ENCODE results near the gene DNMBP.

The DNMBP gene

DNA sequence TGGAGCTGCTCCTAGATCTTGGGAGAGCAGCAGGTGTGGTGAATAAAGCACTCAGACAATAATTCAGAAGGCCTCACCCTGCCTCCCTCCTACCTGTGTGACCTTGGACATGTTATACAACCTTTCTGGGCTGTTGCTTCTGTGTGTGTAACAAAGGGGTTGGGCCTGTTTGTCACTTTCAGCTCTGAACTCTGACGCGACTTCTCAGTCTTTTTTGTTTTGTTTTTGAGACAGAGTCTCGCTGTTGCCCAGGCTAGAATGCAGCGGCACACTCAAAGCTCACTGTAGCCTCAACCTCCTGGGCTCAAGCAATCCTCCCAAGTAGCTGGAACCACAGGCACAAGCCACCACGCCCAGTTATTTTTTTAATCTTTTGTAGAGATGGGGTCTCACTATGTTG, 89.3 kb downstream of the DNMBP start:
- Histone ChIP-seq H3K4me2 (ENCODE audit: low read length, poor library complexity, severe bottlenecking) (no peak overlapping the region), H3K4ac (ENCODE audit: low read depth in 1 of 2, low read length in 2 of 2) (peak overlapping the region in 1 of 2 experiments; percentile 58), H2BK15ac (ENCODE audit: low read depth, poor library complexity, severe bottlenecking) (no peak overlapping the region), H2AFZ (ENCODE audit: low read depth, low read length) (no peak overlapping the region), H3K4me1 (ENCODE audit: control insufficient read depth, insufficient read depth, low read depth, low read length) (peaks cover 10% of the 10 kb centered on the region), H3K36me3 (ENCODE audit: control insufficient read depth in 1 of 2, insufficient read depth in 2 of 2, low read depth in 1 of 2, low read length in 2 of 2) (peaks cover 5 to 42% of the 10 kb centered on the region in 2 experiments), H3K23ac (ENCODE audit: low read length in 2 of 2) (no peak overlapping the region), H3K14ac (ENCODE audit: low read length in 2 of 2) (peak overlapping the region in 1 of 2 experiments; percentile 28), H3K79me1 (replicated peaks; ENCODE audit: low read length, poor library complexity, severe bottlenecking) (peaks cover 19% of the 10 kb centered on the region), H3K9ac (ENCODE audit: low read length) (no peak overlapping the region), H2AK5ac (ENCODE audit: low read length, severe bottlenecking) (peak overlapping the region; percentile 95), H3K27me3 (ENCODE audit: control insufficient read depth in 1 of 2, insufficient read depth in 1 of 2, low read length in 2 of 2) (no peaks in the 10 kb centered on the region), H2BK5ac (ENCODE audit: low read depth, low read length, poor library complexity, severe bottlenecking) (no peak overlapping the region), H2BK120ac (ENCODE audit: low read depth, low read length) (no peak overlapping the region), H4K8ac (ENCODE audit: low read length) (no peak overlapping the region), H3K27ac (ENCODE audit: low read length, poor library complexity, severe bottlenecking) (no peak overlapping the region), H4K91ac (ENCODE audit: low read length) (peak overlapping the region; percentile 9), H3K4me3 (ENCODE audit: insufficient read depth in 1 of 2, low read depth in 1 of 2, low read length in 2 of 2) (no peak overlapping the region), H3K18ac (ENCODE audit: low read depth in 1 of 2, low read length in 2 of 2) (peak overlapping the region in 1 of 2 experiments; percentile 52), H2BK12ac (ENCODE audit: low read length in 2 of 2) (no peak overlapping the region), H3K9me3 (ENCODE audit: control insufficient read depth, low read length) (no peaks in the 10 kb centered on the region)
- DNase-seq, result no peak
- 94% methylated on average over 5 of the region's 5 CpGs for WGBS

DNA sequence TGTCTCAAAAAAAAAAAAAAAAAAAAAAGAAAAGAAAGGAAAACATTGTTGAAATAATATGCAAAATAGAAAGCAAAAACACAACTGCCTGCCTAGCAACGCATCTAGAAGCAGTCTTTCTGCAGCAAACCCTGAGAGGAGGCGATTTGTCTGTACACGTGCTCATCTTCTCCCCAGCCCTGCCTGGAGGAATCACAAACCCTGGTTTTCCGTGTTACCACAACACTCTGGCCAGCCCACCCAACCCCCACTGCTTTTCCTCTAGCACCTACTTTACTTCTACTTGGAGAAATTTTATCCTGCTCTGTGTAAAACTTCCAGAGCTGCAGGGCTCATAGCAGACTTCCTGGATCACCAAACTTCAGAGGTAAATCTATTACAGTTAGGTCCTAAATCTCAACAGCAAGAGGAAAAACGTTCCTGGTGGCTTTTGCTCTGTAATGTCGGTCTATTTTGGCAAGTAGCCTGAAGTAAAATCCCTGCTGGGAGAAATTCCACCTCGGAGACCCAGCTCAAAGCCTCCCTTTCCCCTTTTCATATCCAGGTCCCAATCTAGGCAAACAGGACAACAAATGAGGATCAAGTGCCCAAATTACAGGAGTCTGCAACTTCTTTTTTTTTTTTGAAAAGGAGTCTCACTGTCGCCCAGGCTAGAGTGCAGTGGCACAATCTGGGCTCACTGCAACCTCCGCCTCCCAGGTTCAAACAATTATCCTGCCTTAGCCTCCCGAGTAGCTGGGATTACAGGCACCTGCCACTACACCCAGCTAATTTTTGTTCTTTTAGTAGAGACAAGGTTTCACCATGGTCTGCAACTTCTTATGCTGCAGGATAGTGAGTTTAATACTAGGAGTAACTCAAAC, 91.6 kb downstream of the DNMBP start:
- no peak overlapping the region for H3K4ac ChIP-seq (ENCODE audit: low read depth in 1 of 2, low read length in 2 of 2)
- H2BK12ac ChIP-seq (ENCODE audit: low read length in 2 of 2), result no peak overlapping the region

DNA sequence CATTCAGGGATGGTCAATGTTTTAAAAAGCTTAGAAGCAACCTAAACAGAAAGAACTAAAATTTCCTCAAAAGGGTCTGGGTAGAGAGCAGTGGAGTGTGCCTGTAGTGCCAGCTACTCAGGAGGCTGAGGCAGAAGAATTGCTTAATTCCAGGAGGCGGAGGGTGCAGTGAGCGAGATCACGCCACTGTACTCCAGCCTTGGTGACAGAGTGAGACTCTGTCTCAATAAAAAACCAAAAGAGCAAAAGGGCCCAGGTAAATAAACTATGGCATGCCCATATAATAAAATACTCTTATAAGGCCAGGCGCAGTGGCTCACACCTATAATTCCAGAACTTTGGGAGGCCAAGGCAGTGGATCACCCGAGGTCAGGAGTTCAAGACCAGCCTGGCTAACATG, 93.0 kb downstream of the DNMBP start:
- Histone ChIP-seq H3K9me3 (ENCODE audit: control insufficient read depth, low read length) (no peaks in the 10 kb centered on the region), H2AK5ac (ENCODE audit: low read length, severe bottlenecking) (no peak overlapping the region), H4K8ac (ENCODE audit: low read length) (no peak overlapping the region), H3K14ac (ENCODE audit: low read length in 2 of 2) (no peak overlapping the region), H3K27ac (ENCODE audit: low read length, poor library complexity, severe bottlenecking) (no peak overlapping the region), H3K27me3 (ENCODE audit: control insufficient read depth in 1 of 2, insufficient read depth in 1 of 2, low read length in 2 of 2) (no peaks in the 10 kb centered on the region), H2BK5ac (ENCODE audit: low read depth, low read length, poor library complexity, severe bottlenecking) (no peak overlapping the region), H3K4me3 (ENCODE audit: insufficient read depth in 1 of 2, low read depth in 1 of 2, low read length in 2 of 2) (no peak overlapping the region), H3K79me1 (replicated peaks; ENCODE audit: low read length, poor library complexity, severe bottlenecking) (peaks cover 31% of the 10 kb centered on the region), H2BK12ac (ENCODE audit: low read length in 2 of 2) (no peak overlapping the region), H2AFZ (ENCODE audit: low read depth, low read length) (no peak overlapping the region), H2BK120ac (ENCODE audit: low read depth, low read length) (no peak overlapping the region), H2BK15ac (ENCODE audit: low read depth, poor library complexity, severe bottlenecking) (no peak overlapping the region), H3K4ac (ENCODE audit: low read depth in 1 of 2, low read length in 2 of 2) (no peak overlapping the region), H3K36me3 (ENCODE audit: control insufficient read depth in 1 of 2, insufficient read depth in 2 of 2, low read depth in 1 of 2, low read length in 2 of 2) (peaks cover 8 to 51% of the 10 kb centered on the region in 2 experiments), H3K4me1 (ENCODE audit: control insufficient read depth, insufficient read depth, low read depth, low read length) (peaks cover 15% of the 10 kb centered on the region), H3K18ac (ENCODE audit: low read depth in 1 of 2, low read length in 2 of 2) (no peak overlapping the region), H3K23ac (ENCODE audit: low read length in 2 of 2) (no peak overlapping the region), H3K4me2 (ENCODE audit: low read length, poor library complexity, severe bottlenecking) (no peak overlapping the region), H3K9ac (ENCODE audit: low read length) (peak overlapping the region; percentile 95), H4K91ac (ENCODE audit: low read length) (no peak overlapping the region)
- DNase-seq, result no peak
- WGBS, result 100% methylated on average over 5 of the region's 5 CpGs

More for the DNA sequence above, 91.6 kb downstream of the DNMBP start:
- Histone ChIP-seq H3K23ac (ENCODE audit: low read length in 2 of 2) (no peak overlapping the region), H3K9me3 (ENCODE audit: control insufficient read depth, low read length) (no peaks in the 10 kb centered on the region), H3K4me1 (ENCODE audit: control insufficient read depth, insufficient read depth, low read depth, low read length) (peaks cover 18% of the 10 kb centered on the region), H3K79me1 (replicated peaks; ENCODE audit: low read length, poor library complexity, severe bottlenecking) (peaks cover 32% of the 10 kb centered on the region), H3K18ac (ENCODE audit: low read depth in 1 of 2, low read length in 2 of 2) (peak overlapping the region in 1 of 2 experiments; percentile 37), H2AFZ (ENCODE audit: low read depth, low read length) (no peak overlapping the region), H3K27me3 (ENCODE audit: control insufficient read depth in 1 of 2, insufficient read depth in 1 of 2, low read length in 2 of 2) (no peaks in the 10 kb centered on the region), H3K9ac (ENCODE audit: low read length) (peak overlapping the region; percentile 95), H2AK5ac (ENCODE audit: low read length, severe bottlenecking) (no peak overlapping the region), H3K4me3 (ENCODE audit: insufficient read depth in 1 of 2, low read depth in 1 of 2, low read length in 2 of 2) (peak overlapping the region in 1 of 2 experiments; percentile 60), H2BK120ac (ENCODE audit: low read depth, low read length) (no peak overlapping the region), H4K91ac (ENCODE audit: low read length) (no peak overlapping the region), H3K27ac (ENCODE audit: low read length, poor library complexity, severe bottlenecking) (peak overlapping the region; percentile 82), H2BK5ac (ENCODE audit: low read depth, low read length, poor library complexity, severe bottlenecking) (peak overlapping the region; percentile 53), H3K4me2 (ENCODE audit: low read length, poor library complexity, severe bottlenecking) (peak overlapping the region; percentile 54), H3K14ac (ENCODE audit: low read length in 2 of 2) (no peak overlapping the region), H4K8ac (ENCODE audit: low read length) (no peak overlapping the region), H3K36me3 (ENCODE audit: control insufficient read depth in 1 of 2, insufficient read depth in 2 of 2, low read depth in 1 of 2, low read length in 2 of 2) (peaks cover 8 to 51% of the 10 kb centered on the region in 2 experiments), H2BK15ac (ENCODE audit: low read depth, poor library complexity, severe bottlenecking) (no peak overlapping the region)
- 19% methylated on average over 9 of the region's 10 CpGs for WGBS
- DNase-seq, result peak; percentile 94

DNA sequence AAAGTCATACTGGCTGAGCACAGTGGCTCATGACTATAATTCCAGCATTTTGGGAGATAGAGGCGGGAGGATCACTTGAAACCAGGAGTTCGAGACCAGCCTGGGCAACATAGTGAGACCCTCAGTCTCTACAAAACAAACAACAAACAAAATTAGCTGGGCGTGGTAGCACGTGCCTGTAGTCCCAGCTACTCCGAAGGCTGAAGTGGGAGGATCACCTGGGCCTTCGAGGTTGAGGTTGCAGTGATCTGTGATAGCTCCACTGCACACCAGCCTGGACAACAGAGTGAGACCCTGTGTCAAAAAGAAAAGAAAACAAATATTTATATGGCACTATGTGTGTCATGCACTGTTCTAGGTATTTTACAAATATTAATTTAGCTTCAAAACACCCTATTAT, 94.3 kb downstream of the DNMBP start:
- Histone ChIP-seq H3K4me3 (ENCODE audit: insufficient read depth in 1 of 2, low read depth in 1 of 2, low read length in 2 of 2) (no peak overlapping the region), H3K18ac (ENCODE audit: low read depth in 1 of 2, low read length in 2 of 2) (no peak overlapping the region), H2BK5ac (ENCODE audit: low read depth, low read length, poor library complexity, severe bottlenecking) (no peak overlapping the region), H3K4ac (ENCODE audit: low read depth in 1 of 2, low read length in 2 of 2) (no peak overlapping the region), H3K79me1 (replicated peaks; ENCODE audit: low read length, poor library complexity, severe bottlenecking) (peaks cover 32% of the 10 kb centered on the region), H3K4me2 (ENCODE audit: low read length, poor library complexity, severe bottlenecking) (no peak overlapping the region), H2AK5ac (ENCODE audit: low read length, severe bottlenecking) (no peak overlapping the region), H3K9me3 (ENCODE audit: control insufficient read depth, low read length) (no peaks in the 10 kb centered on the region), H2AFZ (ENCODE audit: low read depth, low read length) (no peak overlapping the region), H4K8ac (ENCODE audit: low read length) (no peak overlapping the region), H2BK15ac (ENCODE audit: low read depth, poor library complexity, severe bottlenecking) (no peak overlapping the region), H2BK12ac (ENCODE audit: low read length in 2 of 2) (no peak overlapping the region), H2BK120ac (ENCODE audit: low read depth, low read length) (no peak overlapping the region), H3K23ac (ENCODE audit: low read length in 2 of 2) (no peak overlapping the region), H3K27me3 (ENCODE audit: control insufficient read depth in 1 of 2, insufficient read depth in 1 of 2, low read length in 2 of 2) (no peaks in the 10 kb centered on the region), H4K91ac (ENCODE audit: low read length) (no peak overlapping the region), H3K4me1 (ENCODE audit: control insufficient read depth, insufficient read depth, low read depth, low read length) (peaks cover 11% of the 10 kb centered on the region), H3K9ac (ENCODE audit: low read length) (no peak overlapping the region), H3K36me3 (ENCODE audit: control insufficient read depth in 1 of 2, insufficient read depth in 2 of 2, low read depth in 1 of 2, low read length in 2 of 2) (peaks cover 8 to 42% of the 10 kb centered on the region in 2 experiments), H3K14ac (ENCODE audit: low read length in 2 of 2) (no peak overlapping the region), H3K27ac (ENCODE audit: low read length, poor library complexity, severe bottlenecking) (no peak overlapping the region)
- 97% methylated on average over 6 of the region's 6 CpGs for WGBS
- DNase-seq, result no peak

Data from mesenchymal stem cell (in vitro differentiated cells and primary cell).